NCI-H2227 treated with DMSO at 0.1 percent for 48 hours (cell line): ENCODE results near the gene C12orf57.

ENCODE experiments used
- DNase-seq: peaks from one replicate; lab custom pipeline; 2025; lab: John Stamatoyannopoulos, UW

C12orf57 gene

GRCh38 chr12:6917491-6918231, 26.2 kb upstream of the C12orf57 start:
- no peak for DNase-seq

- no peak for DNase-seq
Observed at GRCh38 chr12:6919588-6919987, 24.2 kb upstream of the C12orf57 start.

GRCh38 chr12:6921539-6921938, 22.3 kb upstream of the C12orf57 start:
- no peak for DNase-seq

DNA sequence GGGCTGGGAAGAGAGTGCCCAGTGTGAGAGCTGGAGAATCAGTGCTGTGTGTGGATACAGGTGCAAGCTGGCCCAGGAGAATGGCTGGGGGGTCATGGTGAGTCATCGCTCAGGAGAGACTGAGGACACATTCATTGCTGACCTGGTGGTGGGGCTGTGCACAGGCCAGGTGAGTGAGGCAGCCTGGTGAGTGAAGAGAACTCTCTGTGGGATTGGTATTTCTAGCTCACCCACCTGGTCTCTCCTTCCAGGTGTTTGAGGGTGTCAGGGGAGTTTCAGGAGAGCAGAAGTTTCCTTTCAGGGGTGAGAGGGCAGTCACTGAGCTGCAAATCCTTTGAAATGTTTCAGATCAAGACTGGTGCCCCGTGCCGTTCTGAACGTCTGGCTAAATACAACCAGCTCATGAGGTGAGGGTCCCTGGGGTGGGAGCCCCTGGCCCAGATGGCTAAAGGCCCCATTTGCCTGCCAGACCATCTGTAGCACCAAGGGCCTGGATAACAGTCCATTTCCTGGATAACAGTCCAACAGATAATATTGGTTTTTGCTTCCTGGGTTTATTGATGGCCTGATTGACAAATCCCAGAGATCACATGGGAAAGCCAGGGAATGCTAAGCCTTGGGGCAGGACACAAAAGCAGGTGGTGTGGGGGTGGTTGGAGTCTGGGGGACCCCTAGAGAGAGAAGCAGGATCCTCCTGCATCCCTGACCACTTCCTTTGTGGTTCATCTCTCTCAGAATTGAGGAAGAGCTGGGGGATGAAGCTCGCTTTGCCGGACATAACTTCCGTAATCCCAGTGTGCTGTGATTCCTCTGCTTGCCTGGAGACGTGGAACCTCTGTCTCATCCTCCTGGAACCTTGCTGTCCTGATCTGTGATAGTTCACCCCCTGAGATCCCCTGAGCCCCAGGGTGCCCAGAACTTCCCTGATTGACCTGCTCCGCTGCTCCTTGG, 21.6 kb upstream of the C12orf57 start:
- no peak for DNase-seq

GRCh38 chr12:6923003-6923732, 20.7 kb upstream of the C12orf57 start:
- no peak for DNase-seq

DNA sequence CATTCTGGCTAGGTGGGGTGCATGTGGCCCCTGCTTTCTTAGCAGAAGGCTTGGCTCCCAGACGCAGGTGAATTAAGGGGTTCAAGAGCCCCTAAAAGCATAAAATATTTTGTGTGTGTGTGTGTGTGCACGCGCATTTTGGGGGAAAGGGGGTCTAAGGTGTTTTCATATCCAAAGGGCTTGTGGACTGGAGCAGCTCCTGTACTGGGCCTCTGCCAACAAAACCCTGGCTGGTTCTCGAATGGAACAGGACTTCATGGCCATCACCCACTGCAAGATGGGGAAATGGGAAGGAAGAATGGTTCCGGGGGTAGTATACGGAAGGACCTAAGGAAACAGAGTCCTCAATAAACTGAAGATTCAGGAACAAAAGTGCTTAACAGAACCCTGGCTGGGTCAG, 20.0 kb upstream of the C12orf57 start:
- DNase-seq = no peak

DNA sequence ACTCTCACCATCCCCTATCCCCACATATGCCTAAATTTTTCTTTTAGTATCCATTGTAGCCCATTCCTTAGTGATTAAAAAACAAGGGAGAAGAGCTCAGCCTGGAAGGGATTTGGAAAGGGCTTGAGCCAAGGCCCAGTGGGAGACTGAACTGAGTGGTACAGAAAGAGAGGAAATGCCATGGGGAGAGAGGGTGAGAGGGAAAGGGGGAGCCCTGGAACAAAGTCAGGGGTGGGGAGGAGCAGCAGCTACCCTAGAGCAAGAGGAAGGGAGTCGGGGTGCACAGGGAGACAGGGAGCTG, 18.6 kb upstream of the C12orf57 start:
- DNase-seq = no peak

DNA sequence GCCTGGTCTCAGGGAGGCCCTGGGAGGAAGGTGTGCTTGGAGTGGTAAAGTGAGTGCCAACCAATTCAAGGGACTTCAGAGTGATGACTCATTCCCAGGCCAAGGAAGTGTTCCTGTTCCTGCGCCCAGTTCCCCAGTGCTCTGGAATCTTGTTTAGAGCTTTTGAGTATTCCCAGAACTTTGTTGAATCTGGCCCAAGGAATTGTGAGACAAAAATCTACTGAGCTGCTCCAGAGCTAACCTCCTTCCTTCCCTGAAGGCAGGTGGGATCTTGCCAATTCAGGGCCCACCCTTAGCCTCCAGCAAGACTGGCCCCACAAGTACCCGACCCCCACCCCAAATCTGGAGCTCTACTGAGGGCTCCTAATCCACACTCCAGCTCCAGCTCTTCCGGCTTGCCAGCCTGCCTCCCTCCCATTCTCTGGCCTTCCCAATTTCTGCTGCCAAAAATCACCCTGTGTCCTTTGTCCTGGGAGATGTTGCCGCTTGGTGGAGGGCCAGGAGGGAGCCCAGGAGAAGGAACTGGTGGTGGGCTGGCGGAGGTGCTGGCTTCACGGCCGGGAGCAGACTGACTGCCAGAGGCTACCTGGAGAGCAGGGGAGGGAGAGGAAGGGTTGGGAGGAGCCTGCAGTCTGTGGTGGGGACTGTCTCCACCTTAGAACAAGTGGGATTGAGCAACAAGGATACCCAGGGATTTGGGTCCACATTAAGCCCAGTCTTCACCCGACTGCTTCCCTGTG, 18.1 kb upstream of the C12orf57 start:
- peak; percentile 23 for DNase-seq

DNA sequence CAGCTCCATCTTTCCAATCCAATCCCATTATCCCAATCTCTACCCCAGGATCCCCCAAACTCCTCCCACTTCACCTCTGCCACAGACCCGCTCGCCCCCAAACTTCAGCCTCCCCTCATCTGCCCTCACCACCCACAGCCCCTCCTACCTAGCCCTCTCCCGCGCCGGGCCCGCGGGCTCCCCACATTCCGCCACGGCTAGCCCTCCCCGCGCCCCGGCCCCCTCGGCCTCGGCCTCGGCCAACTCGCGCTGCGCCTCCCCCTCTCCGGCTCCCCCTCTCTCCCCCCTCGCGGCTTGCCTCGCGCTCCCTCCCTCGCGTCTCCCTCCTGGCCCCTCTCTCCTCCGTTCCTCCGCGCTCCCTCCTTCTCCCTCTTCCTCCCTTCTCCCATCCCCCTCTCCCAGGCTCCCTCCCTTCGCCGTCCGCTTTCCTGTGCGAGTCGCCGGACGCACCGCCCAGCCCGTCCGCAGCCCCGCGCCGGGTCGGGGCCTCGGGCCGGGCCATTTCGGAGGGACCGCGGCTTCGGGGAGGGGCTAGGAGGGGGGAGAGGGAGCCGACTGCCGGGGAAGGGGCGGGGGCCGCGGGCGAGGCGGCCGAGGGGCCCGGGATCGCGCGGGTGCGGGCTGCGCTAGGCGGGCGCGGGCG, 16.3 kb upstream of the C12orf57 start, which contains the start of gene ATN1:
Gene ATN1 (plus strand): TSS at position 581 of the 643 bp plus-strand sequence. CDS start 6,043 bp downstream, outside the sequence.
- DNase-seq = peak; percentile 52

GRCh38 chr12:6928022-6928702, 15.7 kb upstream of the C12orf57 start:
- DNase-seq = no peak

DNA sequence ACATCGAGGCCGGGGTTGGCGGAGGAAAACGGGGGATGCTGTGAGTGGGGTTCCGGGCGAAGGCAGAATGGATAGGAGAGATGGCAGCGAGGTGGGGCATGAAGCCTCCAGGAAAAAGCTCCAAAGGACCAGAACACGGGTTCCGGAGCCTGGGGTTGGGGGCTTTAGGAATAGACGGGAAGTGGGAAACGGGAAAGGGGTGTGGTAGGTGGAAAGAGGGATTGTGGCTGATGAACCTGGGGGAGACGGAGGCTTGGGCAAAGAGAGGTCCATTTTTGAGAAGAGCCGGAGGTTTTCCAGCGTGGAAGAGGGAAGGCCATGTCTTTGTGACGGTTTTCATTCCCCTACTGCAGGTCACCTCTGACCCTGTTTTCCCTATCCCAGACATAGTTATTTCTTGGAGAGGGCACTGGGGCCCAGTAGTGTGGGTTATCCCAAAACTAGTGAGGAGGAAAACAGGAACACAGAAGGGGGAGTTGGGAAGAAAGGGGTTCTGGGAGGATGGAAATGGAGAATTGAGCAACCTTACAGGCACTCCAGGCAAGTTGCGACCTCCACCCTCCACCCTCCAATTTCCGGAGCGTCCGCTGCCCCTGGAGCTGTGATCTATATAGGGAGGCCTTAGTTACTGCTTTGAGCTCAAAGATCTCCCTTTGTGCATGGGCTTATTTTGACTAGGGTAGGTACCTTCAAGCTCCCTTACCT, 15.0 kb upstream of the C12orf57 start:
- no peak for DNase-seq

- no peak for DNase-seq
Observed at GRCh38 chr12:6929466-6930452, 14.1 kb upstream of the C12orf57 start.

DNA sequence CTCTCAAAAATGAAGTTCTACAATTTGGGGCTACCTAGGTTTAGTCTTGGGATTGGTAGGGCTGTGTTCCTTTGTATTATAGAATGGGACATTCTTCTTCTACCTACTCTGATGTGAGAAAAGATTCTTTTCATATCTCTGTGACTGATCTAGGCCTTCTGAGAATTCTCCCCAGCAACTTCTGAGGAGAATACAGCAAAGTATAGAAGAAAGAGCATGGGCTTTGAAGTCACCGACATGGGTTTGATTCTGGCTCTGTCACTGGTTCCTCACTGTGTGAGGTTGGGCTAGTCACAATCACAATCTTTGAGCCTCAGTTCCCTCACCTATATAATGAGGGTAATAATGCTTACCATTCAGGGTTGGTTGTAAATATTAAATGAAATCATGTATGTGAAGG, 11.1 kb upstream of the C12orf57 start:
- no peak for DNase-seq

- no peak for DNase-seq
Observed at GRCh38 chr12:6934110-6934509, 9.7 kb upstream of the C12orf57 start.

GRCh38 chr12:6935371-6936193, 8.2 kb upstream of the C12orf57 start:
- no peak for DNase-seq

DNA sequence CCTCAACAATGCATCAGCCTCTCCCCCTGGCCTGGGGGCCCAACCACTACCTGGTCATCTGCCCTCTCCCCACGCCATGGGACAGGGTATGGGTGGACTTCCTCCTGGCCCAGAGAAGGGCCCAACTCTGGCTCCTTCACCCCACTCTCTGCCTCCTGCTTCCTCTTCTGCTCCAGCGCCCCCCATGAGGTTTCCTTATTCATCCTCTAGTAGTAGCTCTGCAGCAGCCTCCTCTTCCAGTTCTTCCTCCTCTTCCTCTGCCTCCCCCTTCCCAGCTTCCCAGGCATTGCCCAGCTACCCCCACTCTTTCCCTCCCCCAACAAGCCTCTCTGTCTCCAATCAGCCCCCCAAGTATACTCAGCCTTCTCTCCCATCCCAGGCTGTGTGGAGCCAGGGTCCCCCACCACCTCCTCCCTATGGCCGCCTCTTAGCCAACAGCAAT, 7.6 kb upstream of the C12orf57 start:
- no peak for DNase-seq

DNA sequence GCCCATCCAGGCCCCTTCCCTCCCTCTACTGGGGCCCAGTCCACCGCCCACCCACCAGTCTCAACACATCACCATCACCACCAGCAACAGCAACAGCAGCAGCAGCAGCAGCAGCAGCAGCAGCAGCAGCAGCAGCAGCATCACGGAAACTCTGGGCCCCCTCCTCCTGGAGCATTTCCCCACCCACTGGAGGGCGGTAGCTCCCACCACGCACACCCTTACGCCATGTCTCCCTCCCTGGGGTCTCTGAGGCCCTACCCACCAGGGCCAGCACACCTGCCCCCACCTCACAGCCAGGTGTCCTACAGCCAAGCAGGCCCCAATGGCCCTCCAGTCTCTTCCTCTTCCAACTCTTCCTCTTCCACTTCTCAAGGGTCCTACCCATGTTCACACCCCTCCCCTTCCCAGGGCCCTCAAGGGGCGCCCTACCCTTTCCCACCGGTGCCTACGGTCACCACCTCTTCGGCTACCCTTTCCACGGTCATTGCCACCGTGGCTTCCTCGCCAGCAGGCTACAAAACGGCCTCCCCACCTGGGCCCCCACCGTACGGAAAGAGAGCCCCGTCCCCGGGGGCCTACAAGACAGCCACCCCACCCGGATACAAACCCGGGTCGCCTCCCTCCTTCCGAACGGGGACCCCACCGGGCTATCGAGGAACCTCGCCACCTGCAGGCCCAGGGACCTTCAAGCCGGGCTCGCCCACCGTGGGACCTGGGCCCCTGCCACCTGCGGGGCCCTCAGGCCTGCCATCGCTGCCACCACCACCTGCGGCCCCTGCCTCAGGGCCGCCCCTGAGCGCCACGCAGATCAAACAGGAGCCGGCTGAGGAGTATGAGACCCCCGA, 7.0 kb upstream of the C12orf57 start:
- peak; percentile 15 for DNase-seq
